HEK293T (cell line): ENCODE results near the gene KLHL1.

Source experiments
- CTCF ChIA-PET: fragments of 350-600 bp; formaldehyde crosslinking; extraction: SDS; loops from one replicate; lab custom pipeline; 2021; ENCODE audit warnings: antibody characterized with exemption, inconsistent platforms; lab: Yijun Ruan, JAX
- POLR2A ChIA-PET: fragments of 350-600 bp; formaldehyde crosslinking; extraction: SDS; loops from one replicate; lab custom pipeline; 2020; ENCODE audit warnings: antibody characterized with exemption, inconsistent platforms; lab: Yijun Ruan, JAX
- DNase-seq: peaks from one replicate; pipeline ENCODE4 v3.0.0; 2012; ENCODE audit warnings: mixed read lengths; ENCODE audit errors: extremely low spot score
- ARNT ChIP-seq: fragments of 450-650 bp; IDR thresholded peaks from 2 replicates; pipeline ENCODE4 v1.6.1; 2017; ENCODE audit warnings: mild to moderate bottlenecking
- BHLHE40 ChIP-seq: fragments of 450-650 bp; IDR thresholded peaks from 2 replicates; pipeline ENCODE4 v1.6.1; 2016; ENCODE audit warnings: mild to moderate bottlenecking, moderate library complexity, borderline replicate concordance
- CTBP1 ChIP-seq: fragments of 450-650 bp; IDR thresholded peaks from 2 replicates; pipeline ENCODE4 v1.6.1; 2016; ENCODE audit warnings: borderline replicate concordance
- ELF4 ChIP-seq: fragments of 450-650 bp; IDR thresholded peaks from 2 replicates; pipeline ENCODE4 v1.6.1; 2017; ENCODE audit warnings: antibody characterized with exemption
- FOXA1 ChIP-seq: fragments of 450-650 bp; IDR thresholded peaks from 2 replicates; pipeline ENCODE4 v1.6.1; 2016; ENCODE audit warnings: mild to moderate bottlenecking
- FOXK2 ChIP-seq: fragments of 450-650 bp; IDR thresholded peaks from 2 replicates; pipeline ENCODE4 v1.6.1; 2016; ENCODE audit warnings: mild to moderate bottlenecking
- FOXM1 ChIP-seq: fragments of 450-650 bp; IDR thresholded peaks from 2 replicates; pipeline ENCODE4 v1.6.1; 2017; ENCODE audit warnings: mild to moderate bottlenecking, borderline replicate concordance
- HDGF ChIP-seq: fragments of 450-650 bp; IDR thresholded peaks from 2 replicates; pipeline ENCODE4 v1.6.1; 2017; ENCODE audit warnings: antibody characterized with exemption, borderline replicate concordance
- L3MBTL2 ChIP-seq: fragments of 450-650 bp; conservative IDR thresholded peaks from 2 replicates; pipeline ENCODE4 v1.6.1; 2016; ENCODE audit warnings: mild to moderate bottlenecking
- LEF1 ChIP-seq: fragments of 450-650 bp; IDR thresholded peaks from 2 replicates; pipeline ENCODE4 v1.6.1; 2017; ENCODE audit warnings: mild to moderate bottlenecking, borderline replicate concordance
- NFRKB ChIP-seq: fragments of 450-650 bp; IDR thresholded peaks from 2 replicates; pipeline ENCODE4 v1.6.1; 2016; ENCODE audit warnings: mild to moderate bottlenecking, moderate library complexity
- PKNOX1 ChIP-seq: fragments of 450-650 bp; IDR thresholded peaks from 2 replicates; pipeline ENCODE4 v1.6.1; 2016
- SP1 ChIP-seq: fragments of 450-650 bp; IDR thresholded peaks from 2 replicates; pipeline ENCODE4 v1.6.1; 2017
- SUZ12 ChIP-seq: fragments of 450-650 bp; IDR thresholded peaks from 2 replicates; pipeline ENCODE4 v1.6.1; 2016; ENCODE audit warnings: mild to moderate bottlenecking
- TARDBP ChIP-seq: fragments of 450-650 bp; IDR thresholded peaks from 2 replicates; pipeline ENCODE4 v1.6.1; 2016
- ZNF384 ChIP-seq: fragments of 450-650 bp; IDR thresholded peaks from 2 replicates; pipeline ENCODE4 v1.6.1; 2016

The KLHL1 gene

GRCh38 chr13:69872321-69873047, 235.8 kb downstream of the KLHL1 start:
- TF ChIP-seq BHLHE40 (no peak), NFRKB (no peak), SUZ12 (no peak), TARDBP (no peak), FOXK2 (no peak), SP1 (no peak), FOXA1 (no peak), HDGF (no peak), CTBP1 (no peak), ARNT (no peak), L3MBTL2 (no peak), LEF1 (no peak), ZNF384 (no peak), FOXM1 (no peak), PKNOX1 (no peak), ELF4 (no peak)
- DNase-seq: no peak
- CTCF ChIA-PET: no interaction called here
- POLR2A ChIA-PET: no interaction called here

- ChIA-PET POLR2A (no interaction called here), CTCF (no interaction called here)
- no peak for TF ChIP-seq L3MBTL2
- no peak for TF ChIP-seq ARNT
- TF ChIP-seq SUZ12: no peak
- no peak for TF ChIP-seq TARDBP
- no peak for TF ChIP-seq NFRKB
- no peak for TF ChIP-seq ZNF384
- no peak for TF ChIP-seq SP1
- TF ChIP-seq HDGF: no peak
- no peak for TF ChIP-seq FOXA1
- DNase-seq: no peak
These were observed 241.7 kb downstream of the KLHL1 start for GRCh38 chr13:69866555-69866954.

GRCh38 chr13:69857183-69857821, 250.9 kb downstream of the KLHL1 start:
- TF ChIP-seq SP1: no peak
- 0 out of 2 replicates have a peak, but pooled peaks have one; percentile 16 for TF ChIP-seq FOXK2
- ChIA-PET CTCF (no interaction called here), POLR2A (no interaction called here)
- DNase-seq: peak; percentile 55

- no peak for DNase-seq
- CTCF ChIA-PET: interaction anchor here (1.0 to 1.2 kb wide), 2 partner anchors 318 to 454 kb away, joined by 4 to 5 read pairs; no protein-coding TSS in a partner anchor
- POLR2A ChIA-PET: no interaction called here
- TF ChIP-seq BHLHE40 (no peak), ELF4 (no peak), FOXA1 (no peak), PKNOX1 (no peak), FOXM1 (no peak), NFRKB (no peak), ARNT (no peak), SP1 (no peak), TARDBP (no peak), CTBP1 (no peak), HDGF (no peak), SUZ12 (no peak), FOXK2 (no peak)
These were observed 251.9 kb downstream of the KLHL1 start for GRCh38 chr13:69856331-69856730.

GRCh38 chr13:69828527-69828926, 279.7 kb downstream of the KLHL1 start:
- ChIA-PET CTCF (interaction anchor here (1.1 kb wide), 1 partner anchor 244 kb away, joined by 3 read pairs; no protein-coding TSS in a partner anchor), POLR2A (no interaction called here)
- DNase-seq: peak; percentile 69
- TF ChIP-seq TARDBP (no peak), ARNT (no peak), SP1 (no peak), ZNF384 (no peak), PKNOX1 (no peak), NFRKB (no peak), CTBP1 (peak; percentile 20; the same call in 1 of the 2 replicates), SUZ12 (no peak), FOXM1 (no peak), HDGF (0 out of 2 replicates have a peak, but pooled peaks have one; percentile 69), BHLHE40 (no peak), LEF1 (no peak)

- ChIA-PET CTCF (interaction anchor here (0.6 kb wide), 1 partner anchor 32 kb away, joined by 3 read pairs; no protein-coding TSS in a partner anchor), POLR2A (no interaction called here)
- DNase-seq: no peak
- TF ChIP-seq FOXA1: peak; percentile 28; the same call in 1 of the 2 replicates
- peak; percentile 37; the same call in 1 of the 2 replicates for TF ChIP-seq PKNOX1
- no peak for TF ChIP-seq SUZ12
- peak; percentile 64; the same call in 1 of the 2 replicates for TF ChIP-seq CTBP1
- TF ChIP-seq ZNF384: 0 out of 2 replicates have a peak, but pooled peaks have one; percentile 31
These were observed 288.1 kb downstream of the KLHL1 start for GRCh38 chr13:69820180-69820579.
